AML-193 (cell line): ENCODE data around the gene GARNL3.

ENCODE experiments used
- DNase-seq, 2 experiments: peaks; one replicate each; lab custom pipeline; 2025; lab: John Stamatoyannopoulos, UW

The GARNL3 gene

DNA sequence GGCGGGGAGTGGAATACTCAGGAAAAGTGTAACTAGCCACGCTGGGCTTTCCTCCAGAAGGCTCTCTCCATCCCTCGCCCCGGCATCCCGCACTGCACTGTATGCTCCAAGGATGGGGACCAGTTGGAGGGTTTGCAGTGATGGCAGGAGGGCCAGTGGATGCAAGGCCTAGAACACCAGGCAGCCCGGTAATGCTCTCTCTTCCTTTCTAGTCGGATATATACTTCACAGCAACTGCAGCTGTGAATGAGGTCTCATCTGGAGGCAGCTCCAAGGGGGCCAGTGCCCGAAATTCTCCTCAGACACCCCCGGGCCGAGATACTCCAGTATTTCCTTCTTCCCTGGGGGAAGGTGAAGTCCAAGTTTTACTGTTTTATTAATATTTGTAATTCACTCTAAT lies 122.4 kb downstream of the GARNL3 start:
- DNase-seq, result no peak

DNA sequence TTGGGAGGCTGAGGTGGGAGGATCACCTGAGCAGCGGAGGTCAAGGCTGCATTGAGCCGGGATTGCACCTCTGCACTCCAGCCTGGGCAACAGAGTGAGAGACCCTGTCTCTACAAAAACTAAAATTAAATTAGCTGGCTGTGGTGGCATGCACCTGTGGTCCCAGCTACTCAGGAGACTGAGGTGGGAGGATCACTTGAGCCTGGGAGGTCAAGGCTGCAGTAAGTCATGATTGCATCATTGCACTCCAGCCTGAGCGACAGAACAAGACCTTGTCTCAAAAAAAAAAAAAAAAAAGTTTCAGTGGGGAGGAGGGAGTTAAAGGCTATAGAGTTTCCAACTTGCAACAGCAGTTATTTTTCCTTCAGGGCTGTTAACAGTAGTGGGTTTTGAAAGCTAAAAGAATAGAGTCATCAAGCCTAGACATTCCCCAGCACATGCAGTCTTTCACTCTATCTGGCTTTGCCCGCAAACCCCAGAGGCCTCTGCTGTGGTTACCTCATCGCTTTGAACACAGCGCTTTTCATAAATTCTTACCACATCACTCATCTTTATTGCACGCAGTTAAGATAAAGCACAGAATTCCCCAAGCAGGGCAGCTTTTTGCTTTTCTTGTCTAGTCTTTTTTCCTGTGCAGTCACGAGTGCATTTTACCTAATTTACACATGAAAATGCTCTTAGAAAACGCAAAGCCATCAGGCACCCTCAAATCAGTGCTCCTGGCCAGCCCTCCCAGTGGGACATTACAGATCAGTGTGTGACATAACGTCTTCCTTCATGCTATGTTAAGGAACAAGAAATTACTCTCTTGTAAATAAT lies 123.7 kb downstream of the GARNL3 start:
- peak; percentile 81 to 82 for DNase-seq

DNA sequence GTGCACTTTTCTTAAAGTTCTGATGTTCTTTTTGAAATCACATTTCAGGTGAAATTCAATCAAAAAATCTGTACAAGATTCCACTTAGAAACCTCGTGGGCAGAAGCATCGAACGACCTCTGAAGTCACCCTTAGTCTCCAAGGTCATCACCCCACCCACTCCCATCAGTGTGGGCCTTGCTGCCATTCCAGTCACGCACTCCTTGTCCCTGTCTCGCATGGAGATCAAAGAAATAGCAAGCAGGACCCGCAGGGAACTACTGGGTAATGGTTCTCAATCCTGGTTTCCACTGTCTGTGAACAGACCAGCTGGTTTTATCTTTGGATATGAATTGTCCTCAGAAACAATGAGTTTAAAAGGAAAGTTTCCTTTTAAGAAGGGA lies 124.3 kb downstream of the GARNL3 start:
- DNase-seq, result no peak

DNA sequence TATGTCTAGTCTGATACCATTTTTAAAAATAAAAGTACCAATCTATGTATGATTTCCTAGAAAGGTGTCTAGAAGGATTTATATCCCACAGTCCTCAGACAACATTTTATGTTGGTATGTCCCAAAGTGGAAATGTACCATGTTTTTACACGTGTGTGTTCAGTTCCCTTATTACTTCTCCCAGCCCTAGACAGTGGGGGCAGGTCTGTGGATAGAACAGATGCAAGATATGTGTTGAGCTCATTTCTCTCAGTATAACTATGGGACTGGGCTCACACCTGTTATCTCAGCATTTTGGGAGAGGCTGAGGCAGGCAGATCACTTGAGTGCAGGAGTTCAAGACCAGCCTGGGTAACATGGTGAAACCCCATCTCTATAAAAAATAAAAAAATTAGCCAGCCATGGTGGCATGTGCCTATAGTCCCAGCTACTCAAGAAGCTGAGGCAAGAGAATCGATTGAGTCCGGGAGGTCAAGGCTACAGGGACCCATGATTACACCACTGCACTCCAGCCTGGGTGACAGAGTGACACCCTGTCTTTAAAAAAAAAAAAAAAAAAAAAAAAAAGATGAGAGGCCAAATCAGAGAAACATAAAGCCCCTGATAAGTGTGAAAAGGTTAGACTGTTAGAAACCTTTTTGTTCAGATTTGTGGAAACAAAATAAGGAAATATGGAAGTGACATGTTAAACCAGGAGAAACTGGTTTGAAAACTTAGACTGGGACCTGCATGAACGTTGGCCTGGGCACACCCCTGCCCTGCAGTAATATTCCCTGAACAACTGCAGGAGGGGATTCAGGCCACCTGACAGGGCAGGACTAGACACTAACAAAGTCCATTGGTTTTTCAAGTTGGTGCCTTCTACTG lies 125.0 kb downstream of the GARNL3 start:
- no peak for DNase-seq

DNA sequence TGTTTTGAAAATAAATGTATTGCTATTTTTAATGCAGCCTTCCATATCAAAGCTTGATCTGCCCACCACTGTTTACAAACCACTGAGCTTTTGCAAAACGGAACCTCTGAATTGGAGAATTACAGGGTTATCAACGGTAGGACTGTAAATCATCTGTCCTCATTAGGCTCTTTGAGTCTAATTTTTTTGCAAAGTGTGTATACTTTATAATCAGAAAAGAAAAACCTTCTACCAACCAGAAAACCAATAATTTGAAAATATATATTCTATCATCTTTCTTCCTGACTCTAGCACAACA lies 125.6 kb downstream of the GARNL3 start:
- DNase-seq, result no peak

DNA sequence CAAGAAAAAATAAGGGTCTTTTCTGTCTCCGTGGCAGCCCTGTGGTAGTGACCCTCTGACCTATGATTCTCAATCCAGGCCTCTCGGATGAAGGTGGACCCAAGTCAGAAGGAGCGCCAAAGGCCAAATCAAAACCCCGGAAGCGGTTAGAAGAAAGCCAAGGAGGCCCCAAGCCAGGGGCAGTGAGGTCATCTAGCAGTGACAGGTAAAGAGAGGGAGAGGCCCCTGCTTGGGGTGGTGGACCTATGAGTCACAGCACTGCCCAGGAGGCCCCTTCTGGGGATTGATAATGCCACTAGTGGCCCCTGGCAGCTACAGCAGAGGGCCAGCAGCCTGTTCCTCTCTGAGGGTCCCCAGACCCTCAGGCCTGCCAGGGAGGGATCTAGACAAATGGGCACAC lies 126.0 kb downstream of the GARNL3 start:
- no peak for DNase-seq

DNA sequence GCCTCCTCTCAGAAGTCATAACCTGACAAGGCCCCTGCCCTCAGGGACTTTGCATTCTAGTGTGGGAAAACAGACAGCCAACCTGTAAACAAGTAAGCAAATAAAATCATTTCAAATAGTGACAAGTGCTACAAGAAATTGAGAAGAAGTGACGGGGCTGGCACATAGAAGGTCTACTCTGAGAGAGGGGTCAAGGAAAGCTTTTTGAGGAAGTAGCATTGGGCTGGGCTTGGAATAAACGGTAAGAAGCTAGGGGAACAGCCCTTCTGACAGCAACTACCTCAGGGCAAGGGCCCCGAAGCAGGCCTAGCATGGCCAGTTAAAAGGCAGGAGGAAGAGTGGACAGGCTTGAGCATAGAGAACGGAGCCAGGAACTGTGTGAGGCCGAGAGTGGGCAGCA lies 127.6 kb downstream of the GARNL3 start:
- no peak for DNase-seq

DNA sequence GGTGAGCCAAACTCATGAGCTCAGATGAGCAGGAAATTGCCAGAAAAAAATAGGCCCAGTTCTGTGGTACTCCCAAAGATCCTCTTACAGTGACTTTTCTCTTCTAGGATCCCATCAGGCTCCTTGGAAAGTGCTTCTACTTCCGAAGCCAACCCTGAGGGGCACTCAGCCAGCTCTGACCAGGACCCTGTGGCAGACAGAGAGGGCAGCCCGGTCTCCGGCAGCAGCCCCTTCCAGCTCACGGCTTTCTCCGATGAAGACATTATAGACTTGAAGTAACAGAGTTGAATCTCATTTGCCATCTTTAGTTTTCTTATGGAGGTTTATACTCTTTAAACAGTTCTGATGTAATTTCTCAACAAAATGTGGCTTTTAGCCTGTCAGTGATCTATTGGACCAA lies 128.4 kb downstream of the GARNL3 start:
- no peak for DNase-seq

DNA sequence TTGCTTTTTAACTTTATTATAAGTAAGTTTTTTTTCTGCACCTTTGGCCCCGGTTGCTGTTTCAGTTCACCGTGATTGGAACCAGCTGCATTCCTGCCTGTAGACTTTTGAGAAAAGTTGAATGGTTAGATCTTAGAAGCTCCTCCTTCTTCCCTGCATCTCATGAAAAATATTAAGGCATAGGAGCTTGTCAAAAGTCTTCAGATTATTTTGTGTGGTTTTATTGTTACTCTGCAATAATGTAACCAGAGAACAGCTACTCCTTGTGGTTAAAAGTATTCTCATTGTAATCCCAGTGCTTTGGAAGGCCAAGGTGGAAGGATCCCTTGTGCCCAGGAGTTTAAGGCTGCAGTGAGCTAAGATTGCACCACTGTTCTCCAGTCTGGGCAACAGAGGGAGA lies 129.1 kb downstream of the GARNL3 start:
- no peak for DNase-seq

DNA sequence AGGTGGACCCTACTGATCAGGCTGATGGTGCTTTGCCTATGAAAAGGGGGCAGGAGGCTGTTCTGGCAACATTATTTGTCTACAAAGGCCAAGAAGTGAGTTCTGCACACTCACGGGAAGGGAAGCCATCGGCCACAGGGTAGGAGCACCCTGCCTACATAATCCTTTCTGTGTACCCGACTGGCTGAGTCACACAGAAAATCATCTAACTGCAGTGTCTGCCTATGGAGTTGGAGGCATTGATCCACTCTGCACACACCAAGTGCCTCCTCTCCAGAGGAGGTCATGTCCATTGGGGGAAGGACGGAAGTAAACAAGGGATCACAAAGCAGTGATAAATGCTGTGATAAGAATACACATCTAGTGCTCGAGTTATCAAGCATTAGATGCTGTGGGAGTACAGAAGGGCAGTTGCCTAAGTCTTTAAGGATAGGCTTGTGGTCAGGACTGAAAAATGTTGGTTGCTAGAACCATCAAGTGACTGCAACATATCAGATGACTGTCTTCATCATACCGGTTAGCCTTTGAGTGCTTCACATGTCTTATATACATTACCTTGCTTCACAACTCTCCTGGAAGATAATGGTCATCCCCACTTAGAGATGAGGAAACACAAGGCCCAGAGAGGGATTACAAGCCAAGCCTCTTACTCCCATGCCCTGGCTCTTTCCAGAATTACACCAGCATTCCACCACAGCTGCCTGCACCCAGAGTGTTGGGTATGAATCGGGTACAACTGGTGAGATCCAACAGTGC lies 131.1 kb downstream of the GARNL3 start:
- DNase-seq, result no peak

DNA sequence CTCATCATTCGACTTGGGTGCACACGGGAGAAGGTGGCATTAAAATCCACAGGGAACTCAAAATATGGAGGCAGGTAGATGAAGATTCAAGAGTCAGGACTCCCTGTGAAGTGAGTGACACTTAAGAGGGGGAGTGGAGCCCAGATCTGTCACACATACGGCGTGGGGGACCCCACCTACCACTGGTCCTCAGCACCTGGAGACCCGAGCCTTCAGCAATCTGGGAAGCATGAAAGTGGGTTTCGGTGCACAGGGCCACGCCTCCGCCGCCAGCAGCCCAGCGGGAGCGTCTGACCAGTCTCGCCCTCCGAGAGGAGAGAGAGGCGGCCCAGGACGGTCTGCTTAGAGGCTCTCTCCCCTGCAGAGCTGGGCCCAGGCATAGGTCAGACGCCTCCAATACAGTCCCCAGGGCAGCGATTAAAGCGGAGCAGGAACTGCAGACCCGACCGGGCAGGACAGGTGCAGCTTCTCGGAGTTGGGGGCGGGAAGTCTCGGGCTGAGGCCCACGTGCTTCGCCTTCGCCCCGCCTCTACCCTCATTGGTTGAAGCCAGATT lies 131.8 kb downstream of the GARNL3 start:
- DNase-seq, result no peak

DNA sequence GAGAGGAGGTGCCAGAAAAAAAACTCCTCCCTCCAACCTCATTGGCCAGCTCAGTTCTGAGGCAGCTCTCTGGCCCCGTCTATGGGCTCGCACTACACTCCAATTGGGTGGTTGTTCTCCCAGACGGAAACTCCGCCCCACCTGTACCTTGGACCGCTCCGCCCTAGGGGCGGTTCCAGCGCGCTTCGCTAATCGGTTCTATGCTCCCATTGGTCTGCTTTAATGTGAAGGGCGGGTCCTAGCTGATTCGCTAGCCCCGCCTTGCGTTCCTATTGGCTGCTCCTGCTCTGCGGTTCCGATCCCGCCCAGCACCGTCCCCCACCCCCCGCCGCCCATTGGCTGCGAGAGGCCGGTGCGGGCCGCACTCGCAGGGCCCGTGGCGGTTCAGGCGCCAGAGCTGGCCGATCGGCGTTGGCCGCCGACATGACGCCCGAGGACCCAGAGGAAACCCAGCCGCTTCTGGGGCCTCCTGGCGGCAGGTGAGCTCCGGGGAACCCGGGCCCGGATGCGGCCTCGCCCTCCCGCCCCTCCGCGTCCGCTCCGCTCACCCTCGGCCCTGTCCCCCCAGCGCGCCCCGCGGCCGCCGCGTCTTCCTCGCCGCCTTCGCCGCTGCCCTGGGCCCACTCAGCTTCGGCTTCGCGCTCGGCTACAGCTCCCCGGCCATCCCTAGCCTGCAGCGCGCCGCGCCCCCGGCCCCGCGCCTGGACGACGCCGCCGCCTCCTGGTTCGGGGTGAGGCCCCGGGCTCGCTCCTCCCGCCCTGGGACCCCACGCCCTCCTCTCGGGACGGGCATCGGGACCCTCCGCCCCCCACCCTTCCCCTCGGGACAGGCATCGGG lies 132.5 kb downstream of the GARNL3 start, which contains the start of gene SLC2A8:
Gene SLC2A8 (plus strand): TSS at position 362 of the 838 bp plus-strand sequence. CDS start 62 bp downstream, at position 424.
- DNase-seq, result no peak

DNA sequence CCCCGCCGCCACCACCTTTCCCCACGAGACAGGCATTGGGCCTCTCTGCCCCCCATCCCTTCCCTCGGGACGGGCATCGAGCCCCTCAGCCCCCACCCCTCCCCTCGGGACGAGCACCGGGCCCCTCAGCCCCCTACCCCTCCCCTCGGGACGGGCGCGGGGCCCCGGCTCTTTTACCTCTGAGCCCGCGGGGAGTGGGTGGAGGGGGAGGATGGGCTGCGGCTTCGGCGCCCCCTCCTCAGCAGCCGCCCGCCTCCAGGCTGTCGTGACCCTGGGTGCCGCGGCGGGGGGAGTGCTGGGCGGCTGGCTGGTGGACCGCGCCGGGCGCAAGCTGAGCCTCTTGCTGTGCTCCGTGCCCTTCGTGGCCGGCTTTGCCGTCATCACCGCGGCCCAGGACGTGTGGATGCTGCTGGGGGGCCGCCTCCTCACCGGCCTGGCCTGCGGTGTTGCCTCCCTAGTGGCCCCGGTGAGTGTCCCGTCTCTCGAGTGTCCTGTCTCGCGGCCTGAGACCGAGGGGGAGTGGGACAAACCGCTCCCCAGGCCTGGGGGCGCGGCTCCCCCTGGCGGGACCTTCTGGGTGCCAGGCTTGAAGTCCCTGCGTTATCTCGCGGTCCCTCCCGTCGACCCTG lies 133.2 kb downstream of the GARNL3 start:
- DNase-seq, result no peak

DNA sequence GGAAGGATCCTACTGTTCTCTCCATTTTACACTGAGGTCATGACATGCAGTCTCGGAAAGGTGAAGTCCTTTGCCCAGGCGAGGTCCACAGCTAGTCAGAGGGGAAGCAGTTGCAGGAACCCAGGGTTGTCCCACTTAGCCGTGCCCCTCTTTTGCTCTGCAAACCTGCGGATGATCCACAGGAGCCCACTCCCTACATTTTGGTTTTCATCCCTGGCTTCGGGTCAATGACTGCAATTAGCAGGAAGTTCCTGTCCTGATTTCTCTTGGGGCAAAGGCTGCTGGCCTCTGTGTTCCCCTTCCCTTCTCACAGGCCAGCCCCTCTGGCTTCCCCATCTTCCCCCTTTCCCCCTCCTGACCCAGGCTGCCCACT lies 133.7 kb downstream of the GARNL3 start:
- DNase-seq, result no peak

DNA sequence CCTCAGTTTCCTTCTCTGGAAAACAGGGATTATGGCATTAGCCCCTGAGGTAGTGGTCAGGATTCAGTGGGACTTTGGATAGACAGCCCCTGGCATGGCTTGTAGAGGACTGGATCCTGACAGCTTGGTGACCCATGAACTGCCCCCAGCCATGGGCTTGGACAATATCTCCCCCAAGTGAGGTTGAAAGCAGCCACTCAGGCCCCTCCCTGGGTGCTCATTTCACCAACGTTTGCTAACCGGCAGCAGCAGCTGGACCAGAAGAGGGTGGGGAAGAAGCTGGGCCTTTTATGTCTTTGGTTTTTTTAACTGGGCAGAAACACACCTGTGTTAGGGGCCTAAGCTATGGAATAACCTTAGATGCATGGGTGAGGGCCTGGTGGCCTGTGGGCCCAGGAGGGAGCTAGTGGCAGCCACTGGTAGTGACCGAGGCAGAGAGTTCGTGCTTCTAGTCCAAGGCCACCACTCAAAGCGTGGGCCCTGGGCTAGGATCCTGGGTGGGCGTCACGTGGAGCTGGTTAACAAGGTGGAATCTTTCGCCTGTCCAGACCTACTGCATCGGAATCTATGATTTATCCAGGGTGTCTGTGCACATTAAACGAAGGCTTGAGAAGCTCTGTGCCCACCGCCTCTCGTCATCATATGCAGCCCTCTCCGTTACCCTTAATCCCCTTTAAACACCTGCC lies 134.3 kb downstream of the GARNL3 start:
- no peak for DNase-seq

DNA sequence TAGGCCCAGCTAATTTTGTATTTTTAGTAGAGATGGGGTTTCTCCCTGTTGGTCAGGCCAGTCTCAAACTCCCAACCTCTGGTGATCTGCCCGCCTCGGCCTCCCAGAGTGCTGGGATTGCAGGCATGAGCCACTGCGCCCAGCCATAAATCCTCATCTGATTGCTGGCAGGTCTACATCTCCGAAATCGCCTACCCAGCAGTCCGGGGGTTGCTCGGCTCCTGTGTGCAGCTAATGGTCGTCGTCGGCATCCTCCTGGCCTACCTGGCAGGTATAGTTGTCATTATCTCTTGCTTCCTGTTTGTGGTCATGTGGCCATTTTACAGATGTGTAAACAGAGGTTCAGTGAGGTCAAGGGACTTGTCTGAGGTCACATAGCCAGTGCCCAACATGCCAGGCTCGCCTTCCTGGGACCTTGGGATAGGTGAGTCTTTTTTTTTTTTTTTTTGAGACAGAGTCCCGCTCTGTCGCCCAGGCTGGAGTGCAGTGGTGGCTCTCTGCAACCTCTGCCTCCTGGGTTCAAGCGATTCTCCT lies 135.2 kb downstream of the GARNL3 start:
- DNase-seq, result no peak

DNA sequence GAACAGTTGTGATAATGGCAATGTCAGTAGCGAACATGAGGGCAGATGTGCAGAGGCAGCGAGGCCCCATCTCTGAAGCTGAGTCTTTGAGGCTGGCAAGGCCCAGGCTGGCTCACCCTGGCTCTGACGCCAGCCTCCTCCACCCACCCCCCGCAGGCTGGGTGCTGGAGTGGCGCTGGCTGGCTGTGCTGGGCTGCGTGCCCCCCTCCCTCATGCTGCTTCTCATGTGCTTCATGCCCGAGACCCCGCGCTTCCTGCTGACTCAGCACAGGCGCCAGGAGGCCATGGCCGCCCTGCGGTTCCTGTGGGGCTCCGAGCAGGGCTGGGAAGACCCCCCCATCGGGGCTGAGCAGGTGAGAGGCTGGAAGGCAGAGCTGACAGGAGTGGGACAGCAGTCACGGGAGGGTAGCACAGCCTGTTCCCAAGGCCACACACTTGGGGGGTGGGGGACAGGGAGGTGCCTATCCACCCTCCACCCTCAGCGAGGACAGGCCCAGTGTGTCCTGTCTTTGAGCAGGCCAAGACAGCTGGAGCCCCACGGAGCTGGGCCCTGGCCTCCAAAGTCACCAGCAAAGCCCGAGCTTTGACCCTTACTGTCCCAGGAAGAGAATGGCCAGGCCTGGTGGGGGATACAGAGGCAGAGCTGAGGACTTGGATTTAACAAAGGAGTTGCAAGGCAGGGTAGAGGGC lies 138.0 kb downstream of the GARNL3 start:
- no peak for DNase-seq

DNA sequence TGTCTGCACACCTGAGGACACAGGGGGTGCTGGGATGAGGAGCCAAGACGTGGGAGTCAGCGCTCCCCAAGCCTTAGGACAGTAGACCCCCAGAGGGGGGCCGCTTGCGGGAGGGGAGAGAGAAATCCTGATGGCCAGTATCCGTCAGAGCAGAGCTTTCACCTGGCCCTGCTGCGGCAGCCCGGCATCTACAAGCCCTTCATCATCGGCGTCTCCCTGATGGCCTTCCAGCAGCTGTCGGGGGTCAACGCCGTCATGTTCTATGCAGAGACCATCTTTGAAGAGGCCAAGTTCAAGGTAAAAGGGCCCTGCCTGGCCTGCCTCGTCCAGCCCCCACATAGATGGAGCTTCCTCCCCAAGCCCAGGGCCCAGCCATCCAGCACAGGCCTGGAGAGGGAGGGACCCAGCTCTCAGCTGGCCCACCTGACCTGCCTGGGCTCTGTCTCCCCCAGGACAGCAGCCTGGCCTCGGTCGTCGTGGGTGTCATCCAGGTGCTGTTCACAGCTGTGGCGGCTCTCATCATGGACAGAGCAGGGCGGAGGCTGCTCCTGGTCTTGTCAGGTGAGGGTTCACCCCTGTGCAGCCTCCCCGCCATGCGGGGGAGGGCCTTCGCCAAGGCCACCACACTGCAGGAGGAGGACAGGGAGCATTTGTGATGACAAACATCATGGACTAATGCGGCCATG lies 139.1 kb downstream of the GARNL3 start:
- no peak for DNase-seq

DNA sequence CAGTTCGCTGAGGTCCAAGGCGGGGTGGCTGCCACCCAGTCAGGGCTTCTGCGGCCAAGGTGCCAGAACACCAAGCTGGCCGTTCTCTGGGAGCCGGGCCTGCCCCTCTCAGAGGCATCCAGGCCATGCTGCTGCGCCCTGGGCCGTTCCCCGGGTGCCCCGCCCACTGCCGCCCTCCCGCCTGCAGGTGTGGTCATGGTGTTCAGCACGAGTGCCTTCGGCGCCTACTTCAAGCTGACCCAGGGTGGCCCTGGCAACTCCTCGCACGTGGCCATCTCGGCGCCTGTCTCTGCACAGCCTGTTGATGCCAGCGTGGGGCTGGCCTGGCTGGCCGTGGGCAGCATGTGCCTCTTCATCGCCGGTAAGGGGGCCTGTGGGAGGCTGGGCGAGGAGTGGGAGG lies 140.1 kb downstream of the GARNL3 start:
- no peak for DNase-seq
